GM20431 (cell line): ENCODE measurements around the gene PPM1E.
"Not testable (repeated sequence)": the region's sequence is repeated elsewhere in the genome, so short reads cannot be mapped to it uniquely, and the experiment has no call there.

ENCODE experiments used
- in situ Hi-C: fragments of 300-500 bp; cut with MseI, MboI; formaldehyde crosslinking; loops from one replicate; pipeline ENCODE4 v1.15.0; 2020; ENCODE audit warnings: low sequenced_read_pairs; ENCODE audit not compliant: unreplicated experiment

The PPM1E gene

GRCh38 chr17:58755577-58756245 is at the start of gene PPM1E:
PPM1E (plus strand) TSS chr17:58755854.
- in situ Hi-C loops: no loop called here

DNA sequence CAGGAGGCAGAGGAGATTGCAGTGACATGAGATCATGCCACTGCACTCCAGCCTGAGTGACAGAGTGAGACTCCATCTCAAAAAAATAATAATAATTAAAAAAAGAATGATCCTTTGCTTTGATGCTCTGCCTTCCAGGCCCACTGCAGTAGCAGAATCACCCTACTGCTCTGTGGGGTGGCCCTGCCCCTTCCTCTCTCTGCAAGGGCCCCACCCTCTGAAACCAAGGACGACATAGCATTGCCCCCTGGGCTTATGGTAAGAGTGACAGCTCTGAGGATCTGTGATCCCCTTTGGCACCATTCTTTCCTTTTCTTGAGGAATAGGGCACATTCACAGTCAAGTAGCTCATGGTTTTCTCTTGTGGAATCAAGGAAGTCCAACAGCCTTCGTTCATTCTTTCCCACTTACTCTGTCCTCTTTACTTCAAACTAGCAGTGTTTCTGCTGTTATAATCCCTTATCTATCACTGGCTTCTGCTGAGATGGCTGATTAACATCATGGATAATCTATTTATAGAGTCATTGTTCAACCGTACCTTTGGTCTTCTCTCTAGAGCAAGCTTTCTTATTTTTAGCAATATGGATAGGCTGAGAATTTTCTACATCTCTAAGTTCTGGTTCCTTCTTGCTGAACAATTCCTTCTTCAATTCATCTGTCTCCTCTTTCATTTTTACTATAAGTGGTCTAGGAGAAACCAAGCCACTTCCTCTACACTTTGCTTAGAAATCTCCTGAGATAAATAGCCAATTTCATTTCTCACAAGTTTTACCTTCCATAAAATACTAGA is 49.1 kb upstream of the PPM1E start:
- in situ Hi-C loops: loop anchor here (25.0 kb wide), 1 partner anchor 306 kb away; no protein-coding TSS in a partner anchor

DNA sequence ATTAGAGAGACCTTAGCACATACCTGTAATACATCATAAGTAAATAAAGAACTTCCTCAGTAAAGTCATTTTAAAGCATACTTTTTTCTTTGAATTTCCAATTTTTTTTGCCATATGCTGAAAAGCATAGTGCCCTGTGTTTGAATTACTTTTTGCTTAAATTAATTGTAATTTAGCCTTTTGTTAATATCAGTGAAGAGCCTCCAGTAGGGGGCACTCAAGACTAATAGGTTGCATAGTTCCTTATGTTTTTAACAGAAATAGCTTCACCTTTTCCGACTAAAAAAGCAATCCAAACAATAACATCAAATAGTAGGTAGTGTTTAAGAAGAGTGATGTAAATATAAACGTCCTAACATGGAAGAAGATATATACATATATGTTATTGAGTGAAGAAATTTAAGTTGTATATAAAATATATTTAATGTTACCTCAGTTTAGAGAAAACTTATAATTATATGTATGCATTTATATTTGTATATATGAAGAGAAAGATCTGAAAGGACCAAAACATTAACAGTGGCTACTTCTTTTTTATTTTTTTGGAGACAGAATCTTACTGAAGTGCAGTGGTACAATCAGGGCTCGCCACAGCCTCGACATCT is 44.6 kb upstream of the PPM1E start:
- in situ Hi-C loops: loop anchor here (25.0 kb wide), 1 partner anchor 301 kb away; no protein-coding TSS in a partner anchor

- in situ Hi-C loops: loop anchor here (25.0 kb wide), 1 partner anchor 290 kb away; no protein-coding TSS in a partner anchor
These were observed 33.4 kb upstream of the PPM1E start for GRCh38 chr17:58722274-58722673.

- in situ Hi-C loops: loop anchor here (25.0 kb wide), 1 partner anchor 290 kb away; no protein-coding TSS in a partner anchor
These were observed 33.0 kb upstream of the PPM1E start for GRCh38 chr17:58722696-58723095.

DNA sequence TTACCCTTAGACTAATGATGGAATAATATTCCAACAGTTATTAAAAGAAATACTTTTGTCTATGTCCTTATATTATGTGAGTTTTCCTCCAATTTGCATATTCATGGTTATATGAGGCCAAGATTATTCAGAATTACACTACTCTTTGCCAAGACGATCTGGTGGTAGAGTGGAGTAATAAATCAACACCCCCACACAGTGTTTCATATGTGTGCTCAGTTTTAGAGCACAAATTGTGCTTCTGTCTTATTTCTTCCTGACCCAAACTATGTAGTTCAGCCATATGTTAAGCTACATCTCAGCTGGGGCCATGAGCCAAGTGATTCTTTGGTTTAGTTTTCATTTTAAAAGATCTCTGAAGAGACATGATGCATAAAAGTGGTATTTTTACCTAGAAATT is 26.9 kb upstream of the PPM1E start:
- in situ Hi-C loops: no loop called here

GRCh38 chr17:58730937-58731336 is 24.7 kb upstream of the PPM1E start:
- in situ Hi-C loops: no loop called here

DNA sequence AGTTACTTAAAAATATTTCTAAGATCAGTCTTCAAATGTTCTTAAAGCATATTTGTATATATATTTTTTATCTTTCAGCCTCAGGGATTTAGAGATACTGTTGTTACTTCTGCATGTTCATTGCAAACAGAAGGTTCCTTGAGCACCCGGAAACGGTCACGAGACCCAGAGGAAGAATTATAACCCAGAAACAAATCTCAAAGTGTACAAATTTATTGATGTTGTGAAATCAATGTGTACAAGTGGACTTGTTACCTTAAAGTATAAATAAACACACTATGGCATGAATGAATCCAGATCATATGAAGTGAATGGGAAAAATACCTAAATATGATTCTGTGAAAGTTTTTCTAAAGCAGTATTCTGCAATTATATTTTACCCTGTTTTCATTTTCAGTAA is 21.6 kb upstream of the PPM1E start:
- in situ Hi-C loops: no loop called here

DNA sequence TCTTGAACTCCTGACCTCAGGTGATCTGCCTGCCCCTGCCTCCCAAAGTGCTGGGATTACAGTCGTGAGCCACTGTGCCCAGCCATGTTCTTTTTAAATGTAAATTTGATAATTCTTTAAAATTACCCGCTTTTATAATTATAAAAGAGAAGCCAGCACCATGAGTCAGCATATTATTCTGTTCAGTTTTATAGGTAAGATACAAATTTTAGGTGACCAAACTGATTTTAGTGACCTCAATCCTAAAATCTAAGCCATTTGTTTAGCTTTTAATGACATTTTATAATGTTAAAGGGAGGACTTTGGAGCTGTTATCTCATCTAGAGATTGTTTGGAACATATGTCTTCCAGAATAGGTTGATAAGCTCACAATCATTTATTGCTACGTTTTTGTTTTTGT is 20.8 kb upstream of the PPM1E start:
- in situ Hi-C loops: no loop called here

DNA sequence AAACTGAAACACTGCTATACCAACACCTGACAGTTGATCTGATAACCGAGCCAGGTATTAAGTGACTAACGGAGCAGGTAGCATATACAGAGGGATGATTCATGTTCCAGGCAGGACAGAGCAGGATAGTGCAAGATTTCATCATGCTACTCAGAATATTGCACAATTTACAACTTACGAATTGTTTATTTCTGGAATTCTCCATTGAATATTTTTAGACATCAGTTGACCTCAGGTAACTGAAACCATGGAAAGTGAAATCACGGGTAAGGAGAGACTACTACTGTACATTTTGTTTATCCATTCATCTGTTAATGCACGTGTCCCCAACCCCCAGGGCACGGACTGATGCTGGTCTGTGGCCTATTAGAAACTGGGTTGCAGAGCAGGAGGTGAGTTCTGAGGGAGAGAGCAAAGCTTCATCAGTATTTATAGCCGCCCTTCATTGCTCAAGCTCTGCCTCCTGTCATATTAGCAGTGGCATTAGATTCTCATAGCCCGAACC is 14.5 kb upstream of the PPM1E start:
- in situ Hi-C loops: no loop called here

- in situ Hi-C loops: no loop called here
These were observed 8.0 kb upstream of the PPM1E start for GRCh38 chr17:58747674-58748073.

DNA sequence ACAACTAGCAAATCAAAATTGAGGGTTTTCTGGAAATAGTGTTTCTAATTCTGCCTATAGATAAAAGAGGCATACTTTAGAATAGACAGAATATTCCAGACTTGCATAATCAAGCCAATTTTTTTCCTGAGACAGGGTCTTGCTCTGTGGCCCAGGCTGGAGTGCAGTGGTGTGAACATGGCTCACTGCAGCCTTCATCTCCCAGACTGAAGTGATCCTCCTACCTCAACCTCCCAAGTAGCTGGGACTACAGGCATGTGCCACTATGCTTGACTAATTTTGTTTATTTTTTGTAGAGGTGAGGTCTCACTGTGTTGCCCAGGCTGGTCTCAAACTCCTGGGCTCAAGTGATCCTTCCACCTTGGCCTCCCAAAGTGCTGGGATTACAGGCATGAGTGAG is 6.0 kb upstream of the PPM1E start:
- in situ Hi-C loops: not testable (repeated sequence)

DNA sequence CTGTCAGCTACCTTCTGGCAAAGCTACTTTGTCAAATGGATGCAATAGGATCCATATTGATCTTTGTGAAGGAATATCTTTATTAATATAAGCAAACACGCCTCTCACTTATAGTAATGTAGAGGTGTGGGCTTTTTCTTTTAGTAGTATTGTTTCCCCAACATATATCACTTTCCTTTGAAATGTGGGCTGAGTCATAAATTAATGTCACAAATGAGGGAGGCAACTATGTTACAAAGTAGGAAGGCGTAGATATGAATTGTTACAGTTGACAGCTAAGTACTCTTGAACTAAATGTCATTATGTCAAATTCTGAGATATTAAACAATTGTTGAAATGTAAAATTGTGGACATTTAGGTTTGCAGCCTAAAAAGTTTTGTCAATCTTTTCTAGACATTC is 2.6 kb upstream of the PPM1E start:
- in situ Hi-C loops: no loop called here

DNA sequence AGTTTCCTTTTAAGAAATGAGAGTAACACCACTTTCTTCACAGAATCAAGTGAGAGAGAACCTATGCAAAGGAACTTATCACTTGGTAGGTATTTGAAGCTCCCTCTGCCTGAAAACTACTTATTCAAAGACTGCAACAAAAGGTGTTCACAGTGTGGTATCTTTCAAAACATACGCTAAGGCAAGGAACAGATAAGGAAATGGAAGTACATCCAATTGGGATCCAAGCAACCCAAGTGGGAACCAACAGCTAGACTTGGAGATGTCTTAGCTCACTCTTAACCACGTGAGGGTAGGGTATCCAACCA is 431 bp upstream of the PPM1E start:
- in situ Hi-C loops: no loop called here

DNA sequence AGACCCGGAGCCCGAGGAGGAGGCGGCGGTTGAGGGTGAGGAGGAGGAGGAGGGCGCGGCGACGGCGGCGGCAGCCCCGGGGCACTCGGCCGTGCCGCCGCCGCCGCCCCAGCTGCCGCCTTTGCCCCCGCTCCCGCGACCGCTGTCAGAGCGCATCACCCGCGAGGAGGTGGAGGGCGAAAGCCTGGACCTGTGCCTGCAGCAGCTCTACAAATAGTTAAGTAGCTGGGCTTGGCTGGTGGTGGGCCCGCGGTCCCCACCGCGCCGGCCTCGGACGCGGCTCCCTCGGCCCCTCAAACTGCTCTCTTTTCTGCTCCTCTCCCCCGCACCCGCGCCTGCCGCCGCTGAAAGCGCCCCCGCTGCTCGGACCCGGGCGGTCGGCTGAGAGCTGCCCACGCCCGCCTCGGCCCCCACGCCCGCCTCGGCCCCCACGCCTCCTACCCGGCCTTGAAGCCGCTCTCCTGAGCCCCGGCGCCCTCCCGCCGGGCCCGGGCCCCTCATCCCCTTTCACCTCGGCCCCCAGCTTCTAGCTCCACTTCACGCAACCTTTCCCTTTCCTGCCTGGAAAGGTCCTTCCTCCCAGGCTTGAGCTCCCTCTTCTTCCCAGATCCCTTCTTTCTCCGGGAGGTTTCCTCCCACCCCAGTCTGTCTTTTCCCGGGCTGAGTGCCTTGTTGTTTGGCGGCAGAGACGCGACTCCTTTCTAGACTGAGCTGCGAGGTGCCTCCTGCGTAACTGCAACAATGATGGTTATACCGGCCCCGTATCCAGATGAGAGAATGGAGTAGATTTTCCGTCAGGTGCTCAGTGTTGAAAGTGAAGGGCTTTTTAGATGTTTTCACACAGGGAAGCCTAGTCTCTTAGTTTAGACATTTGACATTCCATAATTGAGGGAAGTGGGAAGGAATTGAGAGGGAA is 850 bp downstream of the PPM1E start:
- in situ Hi-C loops: no loop called here

DNA sequence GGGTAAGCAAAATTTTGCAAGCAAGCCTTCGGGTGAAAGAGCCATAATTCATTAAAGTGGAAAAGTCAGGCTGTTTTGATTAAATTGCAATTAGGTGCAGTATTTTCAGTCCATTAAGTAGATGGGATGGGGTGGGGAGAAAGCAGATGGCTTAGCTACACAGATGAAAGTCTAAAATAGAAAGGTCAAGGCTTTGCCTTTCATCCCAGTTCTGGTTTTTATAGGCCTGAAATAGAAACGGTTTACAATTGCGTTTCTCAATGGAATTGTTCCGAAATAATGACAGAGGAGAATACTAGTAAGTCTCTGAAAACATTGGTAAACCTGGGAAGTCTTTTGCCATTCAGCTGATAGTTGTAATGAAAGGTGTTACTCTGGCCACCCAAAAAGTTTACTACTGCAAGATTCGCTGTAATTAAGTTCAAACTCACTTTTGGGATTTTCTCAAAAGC is 1.5 kb downstream of the PPM1E start:
- in situ Hi-C loops: no loop called here

GRCh38 chr17:58758890-58759289 is 3.2 kb downstream of the PPM1E start:
- in situ Hi-C loops: no loop called here

DNA sequence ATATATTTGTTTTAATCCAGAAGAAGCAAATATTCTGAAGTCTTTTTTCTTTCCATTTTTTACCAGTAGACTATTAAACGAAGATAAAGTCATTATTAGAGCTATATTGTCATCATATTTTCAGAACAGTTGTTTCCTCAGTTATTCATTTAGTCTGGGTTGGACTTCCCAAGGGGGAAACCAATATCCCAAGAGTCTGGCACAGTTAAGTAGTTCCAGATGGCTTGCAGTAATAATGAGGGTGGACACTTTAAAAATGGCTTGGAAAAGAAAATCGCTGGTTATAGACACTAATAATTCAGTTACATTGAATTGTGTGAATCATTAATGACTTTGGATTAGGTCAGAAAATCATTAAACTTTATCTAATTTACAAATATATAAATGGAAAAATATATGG is 3.9 kb downstream of the PPM1E start:
- in situ Hi-C loops: no loop called here

- in situ Hi-C loops: no loop called here
These were observed 4.6 kb downstream of the PPM1E start for GRCh38 chr17:58760248-58760647.

- in situ Hi-C loops: no loop called here
These were observed 7.6 kb downstream of the PPM1E start for GRCh38 chr17:58763263-58763662.
